Hematopoietic multipotent progenitor cell treated with erythropoietin and hydrocortisone succinate and interleukin-3 and kit ligand, for 6 days (in vitro differentiated cells): Measurements from ENCODE around the gene TMEM163.
"Not testable (repeated sequence)": the region's sequence is repeated elsewhere in the genome, so short reads cannot be mapped to it uniquely, and the experiment has no call there.

Source experiments
- DNase-seq: peaks from one replicate; pipeline ENCODE4 v3.0.0-alpha.2; 2015

Gene TMEM163

GRCh38 chr2:134660626-134661402, 58.0 kb downstream of the TMEM163 start:
- DNase-seq: no peak

GRCh38 chr2:134659724-134660123, 59.1 kb downstream of the TMEM163 start:
- DNase-seq: no peak

- DNase-seq: peak; percentile 58
These were observed 61.0 kb downstream of the TMEM163 start for GRCh38 chr2:134657650-134658250.

GRCh38 chr2:134656391-134656790, 62.4 kb downstream of the TMEM163 start:
- DNase-seq: not testable (repeated sequence)

GRCh38 chr2:134648586-134648985, 70.2 kb downstream of the TMEM163 start:
- DNase-seq: no peak

GRCh38 chr2:134647607-134648256, 71.1 kb downstream of the TMEM163 start:
- no peak for DNase-seq

- DNase-seq: no peak
These were observed 75.9 kb downstream of the TMEM163 start for GRCh38 chr2:134642938-134643337.

- no peak for DNase-seq
These were observed 78.3 kb downstream of the TMEM163 start for GRCh38 chr2:134640494-134640893.

GRCh38 chr2:134639265-134639664, 79.5 kb downstream of the TMEM163 start:
- no peak for DNase-seq

GRCh38 chr2:134636714-134637113, 82.1 kb downstream of the TMEM163 start:
- DNase-seq: no peak

GRCh38 chr2:134634054-134634753, 84.6 kb downstream of the TMEM163 start:
- DNase-seq: no peak

- no peak for DNase-seq
These were observed 88.2 kb downstream of the TMEM163 start for GRCh38 chr2:134630504-134631159.

GRCh38 chr2:134628453-134628852, 90.3 kb downstream of the TMEM163 start:
- no peak for DNase-seq

GRCh38 chr2:134626781-134627180, 92.0 kb downstream of the TMEM163 start:
- no peak for DNase-seq

GRCh38 chr2:134625311-134625710, 93.5 kb downstream of the TMEM163 start:
- no peak for DNase-seq

- DNase-seq: peak; percentile 14
These were observed 95.0 kb downstream of the TMEM163 start for GRCh38 chr2:134623796-134624195.

GRCh38 chr2:134623046-134623445, 95.8 kb downstream of the TMEM163 start:
- no peak for DNase-seq

- no peak for DNase-seq
These were observed 96.7 kb downstream of the TMEM163 start for GRCh38 chr2:134621939-134622705.

GRCh38 chr2:134619250-134619649, 99.5 kb downstream of the TMEM163 start:
- DNase-seq: no peak

- not testable (repeated sequence) for DNase-seq
These were observed 103.3 kb downstream of the TMEM163 start for GRCh38 chr2:134615480-134615879.

GRCh38 chr2:134611316-134611715, 107.5 kb downstream of the TMEM163 start:
- no peak for DNase-seq

- no peak for DNase-seq
These were observed 107.9 kb downstream of the TMEM163 start for GRCh38 chr2:134610871-134611270.
